ENCODE measurements around the gene SENP3.

SENP3 gene

DNA sequence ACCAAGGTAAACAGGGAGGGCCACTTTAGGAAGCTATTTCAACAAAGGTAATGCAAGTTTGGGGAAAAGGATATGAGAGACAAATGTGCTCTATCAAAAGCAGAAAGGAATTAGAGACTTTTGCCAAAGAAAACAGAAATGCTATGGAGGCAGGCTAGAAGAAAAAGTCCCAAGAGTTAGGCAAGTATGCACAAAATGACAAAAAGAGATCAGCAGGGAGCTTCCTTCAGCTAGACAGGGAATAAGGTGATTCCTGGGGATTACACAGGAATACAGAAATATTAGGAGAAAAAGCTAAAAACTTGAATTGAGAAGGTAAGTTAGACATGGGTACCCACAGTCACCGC is 50.5 kb downstream of the SENP3 start:
- no peak overlapping the region for H3K27ac ChIP-seq (ENCODE audit: low read depth, low read length, severe bottlenecking)
- H3K4me3 ChIP-seq (ENCODE audit: extremely low read depth, insufficient read depth, low read length, poor library complexity, severe bottlenecking), result peak overlapping the region; percentile 84
- peaks cover 5% of the 10 kb centered on the region for H3K4me1 ChIP-seq (ENCODE audit: control insufficient read depth, insufficient read depth, low read length, poor library complexity, severe bottlenecking)
- H3K36me3 ChIP-seq (ENCODE audit: control insufficient read depth, insufficient read depth, low read length), result peaks cover 43% of the 10 kb centered on the region
- no peaks in the 10 kb centered on the region for H3K9me3 ChIP-seq (ENCODE audit: control insufficient read depth, low read length)
- WGBS, 2 experiments (ENCODE audit: insufficient coverage in 2 of 2), result 93 to 95% methylated on average over 1 of the region's 1 CpG

DNA sequence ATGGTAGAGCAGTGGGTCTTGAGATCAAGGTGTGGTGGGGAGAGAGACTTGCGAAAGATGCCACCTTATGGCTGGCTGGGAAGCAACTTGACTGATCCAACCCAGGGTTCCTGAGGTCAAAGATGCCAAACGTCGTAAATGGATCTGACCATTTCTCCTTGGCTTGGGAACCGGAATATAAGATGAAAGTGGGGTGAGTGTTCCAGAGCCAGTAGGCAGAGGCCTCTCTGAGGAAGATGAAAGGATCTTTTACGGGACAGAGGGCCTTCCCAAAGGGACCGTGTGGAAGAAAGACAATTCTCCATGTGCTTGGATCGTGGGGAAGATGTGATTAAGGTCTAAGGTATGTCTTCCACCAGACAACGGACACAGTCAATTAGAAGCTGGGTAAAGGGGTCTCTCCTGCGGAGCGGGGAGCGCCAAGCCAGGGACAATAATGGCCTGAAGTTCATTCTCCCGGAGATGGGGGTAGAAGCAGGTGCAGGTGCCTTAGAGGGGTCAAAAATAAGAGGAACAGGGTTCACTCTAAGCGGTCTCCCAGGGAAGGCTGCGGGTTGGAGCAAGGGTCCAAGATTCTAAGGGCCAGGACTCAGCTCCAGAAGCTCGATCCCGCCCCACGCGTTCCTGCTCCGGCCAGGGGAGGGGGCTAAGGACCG is 52.2 kb downstream of the SENP3 start:
- H3K9me3 ChIP-seq (ENCODE audit: control insufficient read depth, low read length), result no peaks in the 10 kb centered on the region
- peak overlapping the region; percentile 84 for H3K4me3 ChIP-seq (ENCODE audit: extremely low read depth, insufficient read depth, low read length, poor library complexity, severe bottlenecking)
- WGBS, 2 experiments (ENCODE audit: insufficient coverage in 2 of 2), result 11 to 13% methylated on average over 15 to 17 of the region's 20 CpGs
- H3K36me3 ChIP-seq (ENCODE audit: control insufficient read depth, insufficient read depth, low read length), result peaks cover 29% of the 10 kb centered on the region
- peaks cover 5% of the 10 kb centered on the region for H3K4me1 ChIP-seq (ENCODE audit: control insufficient read depth, insufficient read depth, low read length, poor library complexity, severe bottlenecking)
- peak overlapping the region; percentile 91 for H3K27ac ChIP-seq (ENCODE audit: low read depth, low read length, severe bottlenecking)

DNA sequence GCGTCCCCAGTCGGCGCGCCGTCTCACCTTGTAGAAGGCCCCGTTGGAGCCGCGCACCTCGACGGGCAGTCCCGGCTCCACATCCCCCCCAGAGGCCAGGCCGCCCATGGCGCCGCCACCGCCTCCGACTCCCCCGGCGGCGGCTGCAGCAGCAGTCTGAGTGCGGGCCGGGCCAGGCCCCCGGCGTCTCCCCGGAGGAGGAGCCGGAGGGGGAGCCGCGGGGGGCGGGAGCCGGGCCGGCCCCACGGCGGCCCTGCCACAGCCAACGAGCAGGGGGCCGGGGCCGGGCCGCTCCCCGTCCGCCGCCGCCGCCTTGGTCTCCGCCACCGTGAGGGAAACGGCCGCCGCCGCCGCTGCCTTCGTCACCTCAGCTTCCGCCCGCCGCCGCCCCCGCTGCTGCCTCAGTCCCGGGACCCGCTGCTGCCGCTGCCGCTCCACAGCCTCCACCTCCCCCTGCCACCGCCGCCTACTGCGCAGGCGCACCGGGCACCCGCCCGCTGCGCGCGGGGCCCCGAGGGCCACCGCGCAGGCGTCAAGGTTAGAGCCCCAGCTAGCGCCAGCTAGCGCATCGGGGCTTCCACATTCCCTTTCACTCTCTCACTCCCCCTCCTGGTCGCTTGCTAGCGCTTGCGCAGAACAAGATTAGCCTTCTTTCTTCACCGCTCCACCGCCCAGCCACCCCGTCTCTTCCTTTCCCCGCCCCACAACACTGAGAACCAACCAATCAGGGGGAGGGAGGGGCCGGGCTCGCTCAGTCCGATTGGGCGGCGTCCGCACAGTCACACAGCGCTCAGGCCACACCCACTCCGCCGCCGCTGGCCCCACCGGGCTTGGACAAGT is 52.9 kb downstream of the SENP3 start, which contains the start of gene FXR2:
TSS of gene FXR2 (minus strand) at position 473 of the 840 bp plus-strand sequence. CDS start at position 108, 365 bp downstream.
- 0% methylated on average over 55 to 75 of the region's 93 CpGs for WGBS, 2 experiments (ENCODE audit: insufficient coverage in 2 of 2)
- H3K4me3 ChIP-seq (ENCODE audit: extremely low read depth, insufficient read depth, low read length, poor library complexity, severe bottlenecking), result peak within 1 kb of the TSS; percentile 84
- peaks cover 5% of the 10 kb centered on the region for H3K4me1 ChIP-seq (ENCODE audit: control insufficient read depth, insufficient read depth, low read length, poor library complexity, severe bottlenecking)
- peak within 1 kb of the TSS; percentile 91 for H3K27ac ChIP-seq (ENCODE audit: low read depth, low read length, severe bottlenecking)
- H3K9me3 ChIP-seq (ENCODE audit: control insufficient read depth, low read length), result no peaks in the 10 kb centered on the region
- H3K36me3 ChIP-seq (ENCODE audit: control insufficient read depth, insufficient read depth, low read length), result peaks cover 21% of the 10 kb centered on the region

DNA sequence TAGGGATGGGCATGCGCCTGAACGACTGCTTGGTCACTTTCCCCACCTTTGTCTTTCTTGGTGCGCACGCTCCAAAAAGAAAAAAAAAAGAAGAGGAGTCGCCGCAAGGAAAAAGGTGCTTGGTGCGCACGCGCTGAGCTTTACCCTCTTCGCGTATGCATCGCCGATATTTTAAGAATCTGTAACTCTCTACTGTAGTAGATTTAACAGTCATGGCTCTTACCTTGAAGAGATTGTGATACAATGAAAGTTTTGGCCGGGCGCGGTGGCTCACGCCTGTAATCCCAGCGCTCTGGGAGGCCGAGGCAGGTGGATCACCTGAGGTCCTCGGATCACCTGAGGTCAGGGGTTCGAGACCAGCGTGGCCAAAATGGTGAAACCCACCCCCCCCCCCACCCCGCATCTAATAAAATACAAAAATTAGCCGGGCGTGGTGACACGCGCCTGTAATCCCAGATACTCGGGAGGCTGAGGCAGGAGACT is 53.6 kb downstream of the SENP3 start:
- H3K27ac ChIP-seq (ENCODE audit: low read depth, low read length, severe bottlenecking), result peak overlapping the region; percentile 91
- peaks cover 17% of the 10 kb centered on the region for H3K36me3 ChIP-seq (ENCODE audit: control insufficient read depth, insufficient read depth, low read length)
- peaks cover 5% of the 10 kb centered on the region for H3K4me1 ChIP-seq (ENCODE audit: control insufficient read depth, insufficient read depth, low read length, poor library complexity, severe bottlenecking)
- 17 to 29% methylated on average over 15 to 18 of the region's 28 CpGs for WGBS, 2 experiments (ENCODE audit: insufficient coverage in 2 of 2)
- peak overlapping the region; percentile 31 for H3K4me3 ChIP-seq (ENCODE audit: extremely low read depth, insufficient read depth, low read length, poor library complexity, severe bottlenecking)
- no peaks in the 10 kb centered on the region for H3K9me3 ChIP-seq (ENCODE audit: control insufficient read depth, low read length)

DNA sequence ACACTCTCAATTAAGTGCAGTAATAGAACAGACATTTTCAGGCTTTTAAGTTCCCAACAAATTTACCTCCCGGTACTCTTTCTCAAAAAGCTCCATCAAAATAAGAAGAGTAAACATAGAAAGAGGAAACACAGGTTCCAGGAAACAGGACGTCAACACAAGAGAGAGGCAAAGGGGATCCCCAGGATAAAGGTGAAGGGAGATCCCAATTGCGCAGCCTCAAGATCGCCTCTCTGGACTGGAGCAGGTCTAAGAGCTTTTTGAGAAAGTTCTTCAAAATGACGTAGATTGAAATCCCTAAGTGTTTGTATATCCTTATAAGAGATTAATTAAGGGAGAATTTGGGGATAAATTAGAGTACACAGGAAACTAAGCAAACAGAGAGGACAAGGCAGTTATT is 56.9 kb downstream of the SENP3 start:
- Histone ChIP-seq H3K27ac (ENCODE audit: low read depth, low read length, severe bottlenecking) (no peak overlapping the region), H3K36me3 (ENCODE audit: control insufficient read depth, insufficient read depth, low read length) (no peaks in the 10 kb centered on the region), H3K4me1 (ENCODE audit: control insufficient read depth, insufficient read depth, low read length, poor library complexity, severe bottlenecking) (no peaks in the 10 kb centered on the region), H3K9me3 (ENCODE audit: control insufficient read depth, low read length) (no peaks in the 10 kb centered on the region), H3K4me3 (ENCODE audit: extremely low read depth, insufficient read depth, low read length, poor library complexity, severe bottlenecking) (no peak overlapping the region)
- WGBS, 2 experiments (ENCODE audit: insufficient coverage in 2 of 2), result 94 to 96% methylated on average over 4 of the region's 5 CpGs

DNA sequence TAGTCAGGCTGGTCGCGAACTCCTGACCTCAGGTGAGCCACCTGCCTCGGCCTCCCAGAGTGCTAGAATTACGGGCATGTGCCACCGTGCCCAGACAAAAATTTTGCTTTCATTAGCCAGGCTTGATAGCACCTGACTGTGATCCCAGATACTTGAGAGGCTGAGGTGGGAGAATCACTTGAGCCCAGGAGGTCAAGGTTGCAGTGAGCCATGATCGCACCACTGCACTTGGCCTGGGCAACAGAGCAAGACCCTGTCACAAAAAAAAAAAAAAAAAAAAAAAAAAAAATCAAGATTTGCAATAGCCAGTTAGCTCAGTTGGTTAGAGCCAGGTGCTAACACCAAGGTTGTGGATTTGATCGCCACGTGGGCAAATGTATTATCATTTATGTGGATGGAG is 59.1 kb downstream of the SENP3 start:
- Histone ChIP-seq H3K4me1 (ENCODE audit: control insufficient read depth, insufficient read depth, low read length, poor library complexity, severe bottlenecking) (no peaks in the 10 kb centered on the region), H3K27ac (ENCODE audit: low read depth, low read length, severe bottlenecking) (no peak overlapping the region), H3K4me3 (ENCODE audit: extremely low read depth, insufficient read depth, low read length, poor library complexity, severe bottlenecking) (no peak overlapping the region), H3K36me3 (ENCODE audit: control insufficient read depth, insufficient read depth, low read length) (peaks cover 4% of the 10 kb centered on the region), H3K9me3 (ENCODE audit: control insufficient read depth, low read length) (no peaks in the 10 kb centered on the region)
- 86 to 93% methylated on average over 5 of the region's 8 CpGs for WGBS, 2 experiments (ENCODE audit: insufficient coverage in 2 of 2)
